Gastroesophageal sphincter (tissue), 3 donors: ENCODE data around the gene ZNF526.
"Not testable (repeated sequence)": the region's sequence is repeated elsewhere in the genome, so short reads cannot be mapped to it uniquely, and the experiment has no call there.

Source experiments
- EP300 ChIP-seq: sonication (generic); formaldehyde crosslinking; IDR thresholded peaks from one replicate; pipeline ENCODE4 v1.6.1; 2017; ENCODE audit warnings: antibody characterized with exemption, mild to moderate bottlenecking
- POLR2A ChIP-seq, 2 donors: fragments of 450-650 bp; IDR thresholded peaks; one replicate each; pipeline ENCODE4 v1.6.1; 2017; ENCODE audit warnings: antibody characterized with exemption in 2 of 2, mild to moderate bottlenecking in 2 of 2, moderate library complexity in 1 of 2
- POLR2AphosphoS5 ChIP-seq: sonication (generic); formaldehyde crosslinking; IDR thresholded peaks from one replicate; pipeline ENCODE4 v1.6.1; 2017; ENCODE audit warnings: antibody characterized with exemption
- TF ChIP-seq, protein P1 (sequence below), 4 experiments: fragments of 200-600 bp in 2 of 4; fragments of 450-650 bp in 2 of 4; sonication (generic) in 1 of 4; IDR thresholded peaks; one replicate each; pipeline ENCODE4 v1.5.1; 2017 to 2019; ENCODE audit warnings: antibody characterized with exemption in 4 of 4, mild to moderate bottlenecking in 2 of 4, moderate library complexity in 2 of 4

GRCh38 chr19:42266105-42266504 is 46.0 kb downstream of the ZNF526 start:
- TF ChIP-seq, protein P1, sequence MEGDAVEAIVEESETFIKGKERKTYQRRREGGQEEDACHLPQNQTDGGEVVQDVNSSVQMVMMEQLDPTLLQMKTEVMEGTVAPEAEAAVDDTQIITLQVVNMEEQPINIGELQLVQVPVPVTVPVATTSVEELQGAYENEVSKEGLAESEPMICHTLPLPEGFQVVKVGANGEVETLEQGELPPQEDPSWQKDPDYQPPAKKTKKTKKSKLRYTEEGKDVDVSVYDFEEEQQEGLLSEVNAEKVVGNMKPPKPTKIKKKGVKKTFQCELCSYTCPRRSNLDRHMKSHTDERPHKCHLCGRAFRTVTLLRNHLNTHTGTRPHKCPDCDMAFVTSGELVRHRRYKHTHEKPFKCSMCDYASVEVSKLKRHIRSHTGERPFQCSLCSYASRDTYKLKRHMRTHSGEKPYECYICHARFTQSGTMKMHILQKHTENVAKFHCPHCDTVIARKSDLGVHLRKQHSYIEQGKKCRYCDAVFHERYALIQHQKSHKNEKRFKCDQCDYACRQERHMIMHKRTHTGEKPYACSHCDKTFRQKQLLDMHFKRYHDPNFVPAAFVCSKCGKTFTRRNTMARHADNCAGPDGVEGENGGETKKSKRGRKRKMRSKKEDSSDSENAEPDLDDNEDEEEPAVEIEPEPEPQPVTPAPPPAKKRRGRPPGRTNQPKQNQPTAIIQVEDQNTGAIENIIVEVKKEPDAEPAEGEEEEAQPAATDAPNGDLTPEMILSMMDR (IDR thresholded peaks at IDR 0.05) = not testable (repeated sequence)
- TF ChIP-seq POLR2A (IDR thresholded peaks at IDR 0.05); POLR2AphosphoS5; EP300: not testable (repeated sequence)
